NB4 (cell line): ENCODE measurements around the gene TCF23.

ENCODE experiments used
- DNase-seq: peaks from one replicate; pipeline ENCODE4 v3.0.0; 2010; ENCODE audit warnings: low read depth
- H3K4me3 ChIP-seq: one replicate; pipeline ENCODE4 v1.5.1; 2011; ENCODE audit warnings: mild to moderate bottlenecking, low read depth, low read length, moderate library complexity
- MYC ChIP-seq: IDR thresholded peaks from 2 replicates; pipeline ENCODE4 v1.6.1; 2011; ENCODE audit warnings: low read depth, low read length
- POLR2A ChIP-seq: IDR thresholded peaks from 2 replicates; pipeline ENCODE4 v1.6.1; 2011; ENCODE audit warnings: mild to moderate bottlenecking; ENCODE audit not compliant: insufficient read length; ENCODE audit errors: extremely low read depth
- TF ChIP-seq, protein P1 (sequence below): IDR thresholded peaks from 2 replicates; pipeline ENCODE4 v1.6.1; 2011; ENCODE audit warnings: low read depth, low read length
- TF ChIP-seq, protein P2 (sequence below): IDR thresholded peaks from one replicate; pipeline ENCODE4 v1.5.1; 2012; ENCODE audit warnings: low read depth, low read length

TCF23 gene

DNA sequence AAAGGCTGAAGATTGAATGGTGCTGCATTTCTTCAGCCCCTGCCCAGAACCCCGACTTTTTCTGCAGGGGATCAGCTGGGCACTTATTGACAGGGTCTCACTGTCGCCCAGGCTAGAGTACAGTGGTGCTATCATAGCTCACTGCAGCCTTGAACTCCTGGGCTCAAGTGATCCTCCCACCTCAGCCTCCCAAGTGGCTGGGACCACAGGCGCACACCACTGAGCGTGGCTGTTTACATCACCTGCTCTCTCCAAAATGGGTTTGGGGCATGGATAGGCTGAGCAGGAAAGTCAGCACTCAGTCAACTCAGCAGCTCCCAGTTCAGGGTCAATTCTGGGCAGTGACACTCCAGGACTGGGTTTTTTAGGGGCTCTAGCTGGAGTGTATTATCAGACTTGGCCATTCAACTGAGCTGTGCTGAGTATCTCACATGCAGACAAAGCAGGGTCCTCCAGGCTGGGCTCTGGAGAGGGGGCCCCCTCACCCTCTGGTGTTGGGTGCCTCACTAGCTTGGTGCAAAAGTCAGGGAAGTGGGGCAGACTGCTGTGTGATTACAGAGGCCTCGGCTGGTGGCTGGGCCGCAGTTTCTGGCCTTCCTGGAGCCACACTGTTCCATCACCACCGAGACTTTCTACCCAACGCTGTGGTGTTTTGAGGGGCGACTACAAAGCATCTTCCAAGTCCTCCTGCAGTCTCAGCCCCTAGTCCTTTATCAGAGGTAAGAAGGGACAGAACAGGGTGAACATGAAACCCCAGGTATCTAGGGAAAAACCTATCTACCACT, 20.7 kb upstream of the TCF23 start:
- H3K4me3 ChIP-seq: no peak overlapping the region
- TF ChIP-seq MYC (no peak), POLR2A (no peak)
- TF ChIP-seq, protein P1, sequence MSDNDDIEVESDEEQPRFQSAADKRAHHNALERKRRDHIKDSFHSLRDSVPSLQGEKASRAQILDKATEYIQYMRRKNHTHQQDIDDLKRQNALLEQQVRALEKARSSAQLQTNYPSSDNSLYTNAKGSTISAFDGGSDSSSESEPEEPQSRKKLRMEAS: no peak
- TF ChIP-seq, protein P2, sequence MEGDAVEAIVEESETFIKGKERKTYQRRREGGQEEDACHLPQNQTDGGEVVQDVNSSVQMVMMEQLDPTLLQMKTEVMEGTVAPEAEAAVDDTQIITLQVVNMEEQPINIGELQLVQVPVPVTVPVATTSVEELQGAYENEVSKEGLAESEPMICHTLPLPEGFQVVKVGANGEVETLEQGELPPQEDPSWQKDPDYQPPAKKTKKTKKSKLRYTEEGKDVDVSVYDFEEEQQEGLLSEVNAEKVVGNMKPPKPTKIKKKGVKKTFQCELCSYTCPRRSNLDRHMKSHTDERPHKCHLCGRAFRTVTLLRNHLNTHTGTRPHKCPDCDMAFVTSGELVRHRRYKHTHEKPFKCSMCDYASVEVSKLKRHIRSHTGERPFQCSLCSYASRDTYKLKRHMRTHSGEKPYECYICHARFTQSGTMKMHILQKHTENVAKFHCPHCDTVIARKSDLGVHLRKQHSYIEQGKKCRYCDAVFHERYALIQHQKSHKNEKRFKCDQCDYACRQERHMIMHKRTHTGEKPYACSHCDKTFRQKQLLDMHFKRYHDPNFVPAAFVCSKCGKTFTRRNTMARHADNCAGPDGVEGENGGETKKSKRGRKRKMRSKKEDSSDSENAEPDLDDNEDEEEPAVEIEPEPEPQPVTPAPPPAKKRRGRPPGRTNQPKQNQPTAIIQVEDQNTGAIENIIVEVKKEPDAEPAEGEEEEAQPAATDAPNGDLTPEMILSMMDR: no peak
- no peak for DNase-seq

DNA sequence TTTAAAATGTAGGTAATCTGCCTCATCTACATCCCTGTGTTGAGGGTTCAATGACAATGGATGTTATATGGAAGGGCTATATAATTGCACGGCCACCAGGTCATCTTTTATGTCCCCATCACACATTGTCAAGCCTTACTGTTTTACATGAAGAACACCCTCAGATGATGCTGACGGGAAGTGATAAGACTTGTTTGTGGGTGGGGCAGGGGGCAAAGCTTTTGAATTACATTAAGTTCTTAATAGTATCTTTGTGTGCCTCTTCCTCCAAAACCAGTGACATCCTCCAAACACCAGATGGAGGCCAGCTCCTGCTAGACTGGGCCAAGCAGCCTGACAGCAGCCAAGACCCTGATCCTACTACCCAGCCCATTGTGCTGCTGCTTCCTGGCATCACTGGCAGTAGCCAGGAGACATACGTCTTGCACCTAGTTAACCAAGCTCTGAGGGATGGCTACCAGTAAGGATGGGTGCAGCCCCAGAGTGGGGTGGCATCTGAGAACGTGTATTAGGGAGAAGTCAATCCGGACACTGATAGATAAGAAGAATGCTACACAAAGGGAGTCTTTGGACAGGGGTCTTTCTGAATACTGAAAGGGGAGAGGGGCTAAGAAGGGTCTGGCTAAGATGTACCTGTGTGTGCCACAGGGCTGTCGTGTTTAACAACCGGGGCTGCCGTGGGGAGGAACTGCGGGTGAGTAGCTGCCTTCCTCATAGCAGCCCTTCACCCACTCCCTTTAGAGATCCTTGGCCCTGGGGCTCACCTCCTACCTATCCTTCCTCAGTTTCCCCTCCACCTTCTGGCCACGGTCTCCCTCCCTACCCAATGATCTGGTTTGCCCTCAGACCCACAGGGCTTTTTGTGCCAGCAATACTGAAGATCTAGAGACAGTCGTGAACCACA, 19.9 kb upstream of the TCF23 start:
- TF ChIP-seq POLR2A (no peak), MYC (no peak)
- TF ChIP-seq, protein P2: no peak
- TF ChIP-seq, protein P1: no peak
- no peak overlapping the region for H3K4me3 ChIP-seq
- DNase-seq: no peak

DNA sequence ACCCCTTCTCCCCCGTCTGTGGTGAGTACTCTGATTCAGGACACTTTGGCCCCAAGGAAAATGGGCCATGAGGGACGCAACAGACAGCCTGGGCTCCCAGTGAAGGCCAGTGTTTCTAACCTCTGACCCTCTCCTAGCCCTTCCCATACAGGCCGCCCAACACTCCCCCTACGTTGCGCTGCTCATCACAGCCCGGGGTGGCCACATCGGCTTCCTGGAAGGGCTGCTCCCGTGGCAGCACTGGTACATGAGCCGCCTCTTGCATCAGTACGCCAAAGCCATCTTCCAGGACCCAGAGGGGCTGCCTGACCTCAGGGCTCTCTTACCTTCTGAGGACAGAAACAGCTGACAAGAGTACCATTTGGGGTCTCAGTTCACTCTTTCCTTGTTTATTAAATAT, 18.4 kb upstream of the TCF23 start:
- H3K4me3 ChIP-seq: no peak overlapping the region
- TF ChIP-seq POLR2A (no peak), MYC (no peak)
- TF ChIP-seq, protein P1: no peak
- TF ChIP-seq, protein P2: no peak
- DNase-seq: no peak

DNA sequence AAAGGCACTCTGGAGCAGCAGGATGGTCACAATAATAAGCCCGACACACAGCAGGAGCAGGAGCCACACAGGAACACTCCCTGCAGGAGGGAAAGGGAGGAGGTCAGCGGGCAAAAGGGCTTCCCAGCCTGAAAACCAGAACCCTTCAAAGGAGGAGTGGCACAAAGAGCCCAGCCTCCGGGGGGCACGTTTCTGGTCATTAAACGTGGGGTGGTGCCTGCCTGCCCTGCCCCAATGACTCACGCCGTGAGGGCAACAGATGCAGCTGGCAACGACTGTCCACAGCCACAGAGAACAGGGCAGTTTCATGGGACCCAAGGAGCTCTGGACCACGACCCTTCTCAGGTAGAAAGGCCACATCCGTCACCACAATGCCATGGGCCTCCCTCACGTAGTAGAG, 17.4 kb upstream of the TCF23 start:
- H3K4me3 ChIP-seq: no peak overlapping the region
- DNase-seq: no peak
- TF ChIP-seq MYC: no peak
- TF ChIP-seq, protein P2: no peak
- no peak for TF ChIP-seq POLR2A

- H3K4me3 ChIP-seq: peak overlapping the region; percentile 87
- TF ChIP-seq, protein P2: no peak
- no peak for TF ChIP-seq POLR2A
- DNase-seq: no peak
These were observed 15.5 kb upstream of the TCF23 start for GRCh38 chr2:27133195-27133875.
